ENCODE results near the gene PAX4. TPM values are rescaled to one million over a fixed set of nuclear protein-coding genes. Genes with fewer than 3 reads are reported as not detected.

Gene PAX4
- total and polyA plus RNA-seq, 2 donors (not counting 1 experiment from before 2014, with no cell fraction given): not detected

DNA sequence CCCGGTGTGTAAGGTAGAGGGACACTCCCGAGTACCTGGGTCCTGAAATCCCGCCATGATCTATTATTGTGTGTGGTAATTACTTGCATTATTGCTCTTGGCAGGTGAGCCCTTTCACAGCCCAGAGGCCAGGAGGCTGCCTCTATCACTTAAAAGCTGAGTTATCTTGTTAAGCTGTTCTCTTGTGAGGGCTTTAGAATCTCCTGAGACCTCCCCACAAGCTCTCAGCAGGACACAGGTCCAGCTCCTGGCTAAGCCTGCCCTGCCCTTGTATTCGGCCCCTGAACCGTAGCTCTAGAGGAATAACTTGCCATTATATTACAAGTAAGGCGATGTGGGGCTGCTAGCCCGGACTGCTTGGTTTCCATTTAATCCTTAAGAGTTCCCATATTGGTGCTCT, 48.0 kb upstream of the PAX4 start:
- H2AFZ ChIP-seq (ENCODE audit: low read length): no peak overlapping the region
- H4K20me1 ChIP-seq (ENCODE audit: control insufficient read depth, extremely low read depth, insufficient read depth, low read length): no peaks in the 10 kb centered on the region
- no peak overlapping the region for H3K9ac ChIP-seq (ENCODE audit: insufficient read depth, low read length)
- H3K9me3 ChIP-seq (ENCODE audit: control insufficient read depth, insufficient read depth, low read depth, low read length): no peaks in the 10 kb centered on the region
- no peak for TF ChIP-seq EZH2 (IDR thresholded peaks at IDR 0.05; ENCODE audit: low read length, missing control alignments)
- TF ChIP-seq, protein P1, sequence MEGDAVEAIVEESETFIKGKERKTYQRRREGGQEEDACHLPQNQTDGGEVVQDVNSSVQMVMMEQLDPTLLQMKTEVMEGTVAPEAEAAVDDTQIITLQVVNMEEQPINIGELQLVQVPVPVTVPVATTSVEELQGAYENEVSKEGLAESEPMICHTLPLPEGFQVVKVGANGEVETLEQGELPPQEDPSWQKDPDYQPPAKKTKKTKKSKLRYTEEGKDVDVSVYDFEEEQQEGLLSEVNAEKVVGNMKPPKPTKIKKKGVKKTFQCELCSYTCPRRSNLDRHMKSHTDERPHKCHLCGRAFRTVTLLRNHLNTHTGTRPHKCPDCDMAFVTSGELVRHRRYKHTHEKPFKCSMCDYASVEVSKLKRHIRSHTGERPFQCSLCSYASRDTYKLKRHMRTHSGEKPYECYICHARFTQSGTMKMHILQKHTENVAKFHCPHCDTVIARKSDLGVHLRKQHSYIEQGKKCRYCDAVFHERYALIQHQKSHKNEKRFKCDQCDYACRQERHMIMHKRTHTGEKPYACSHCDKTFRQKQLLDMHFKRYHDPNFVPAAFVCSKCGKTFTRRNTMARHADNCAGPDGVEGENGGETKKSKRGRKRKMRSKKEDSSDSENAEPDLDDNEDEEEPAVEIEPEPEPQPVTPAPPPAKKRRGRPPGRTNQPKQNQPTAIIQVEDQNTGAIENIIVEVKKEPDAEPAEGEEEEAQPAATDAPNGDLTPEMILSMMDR (conservative IDR thresholded peaks at IDR 0.05 in 1 of 2, IDR thresholded peaks at IDR 0.05 in 1 of 2; ENCODE audit: low read depth in 1 of 2, low read length in 2 of 2): no peak
- no peaks in the 10 kb centered on the region for H3K27me3 ChIP-seq (ENCODE audit: control insufficient read depth, insufficient read depth, low read length)
- no peaks in the 10 kb centered on the region for H3K36me3 ChIP-seq (ENCODE audit: control insufficient read depth, insufficient read depth, low read length)
- no peak overlapping the region for H3K4me2 ChIP-seq (ENCODE audit: extremely low read depth, insufficient read depth, low read length)
- peaks cover 21% of the 10 kb centered on the region for H3K4me1 ChIP-seq (ENCODE audit: control insufficient read depth, extremely low read depth, insufficient read depth, low read length)
- H3K27ac ChIP-seq (ENCODE audit: insufficient read depth, low read length): peak overlapping the region; percentile 33
- peaks cover 92% of the 10 kb centered on the region for H3K79me2 ChIP-seq (ENCODE audit: control insufficient read depth, insufficient read depth, low read length)
- no peak overlapping the region for H3K4me3 ChIP-seq (replicated peaks in 1 of 4; ENCODE audit: control extremely low read depth in 1 of 4, insufficient read depth in 1 of 4, low read depth in 3 of 4, low read length in 4 of 4)
- no peak for DNase-seq (ENCODE audit: low read depth in 2 of 2)

DNA sequence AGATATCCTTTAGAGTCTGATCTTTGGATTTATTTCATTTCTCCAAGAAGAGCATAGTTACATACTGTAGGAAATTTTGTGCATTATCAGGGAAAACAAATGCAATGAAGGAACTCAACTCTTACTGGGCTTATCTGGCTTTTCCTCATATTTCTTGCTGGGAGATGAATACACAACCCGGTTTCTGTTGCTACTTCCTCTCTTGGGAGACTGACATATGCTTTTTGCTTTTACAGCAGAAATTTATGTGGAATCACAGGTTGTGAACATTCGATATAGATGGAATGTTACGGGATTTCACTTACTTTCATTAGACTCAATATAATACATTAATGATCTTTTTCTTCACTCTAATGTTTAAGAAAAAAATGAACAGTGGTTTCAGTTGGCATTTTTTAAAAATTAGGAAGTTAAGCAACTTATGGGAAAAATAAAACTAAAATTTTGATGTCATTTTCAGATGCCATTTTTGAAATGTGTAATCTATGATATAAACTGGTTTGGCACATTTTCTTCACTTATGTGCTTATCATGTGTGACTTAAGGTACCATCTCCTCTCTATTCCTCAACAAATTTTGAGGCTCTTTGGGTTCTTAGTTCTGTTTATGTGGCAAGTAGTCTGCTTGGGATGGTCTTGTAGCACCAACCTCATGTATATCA, 41.2 kb upstream of the PAX4 start:
- H3K4me3 ChIP-seq (replicated peaks in 1 of 4; ENCODE audit: control extremely low read depth in 1 of 4, insufficient read depth in 1 of 4, low read depth in 3 of 4, low read length in 4 of 4): no peak overlapping the region
- no peak overlapping the region for H3K4me2 ChIP-seq (ENCODE audit: extremely low read depth, insufficient read depth, low read length)
- no peaks in the 10 kb centered on the region for H3K4me1 ChIP-seq (ENCODE audit: control insufficient read depth, extremely low read depth, insufficient read depth, low read length)
- H4K20me1 ChIP-seq (ENCODE audit: control insufficient read depth, extremely low read depth, insufficient read depth, low read length): peaks cover 1% of the 10 kb centered on the region
- H3K9ac ChIP-seq (ENCODE audit: insufficient read depth, low read length): no peak overlapping the region
- no peak overlapping the region for H2AFZ ChIP-seq (ENCODE audit: low read length)
- H3K36me3 ChIP-seq (ENCODE audit: control insufficient read depth, insufficient read depth, low read length): no peaks in the 10 kb centered on the region
- TF ChIP-seq EZH2 (IDR thresholded peaks at IDR 0.05; ENCODE audit: low read length, missing control alignments): no peak
- TF ChIP-seq, protein P1 (conservative IDR thresholded peaks at IDR 0.05 in 1 of 2, IDR thresholded peaks at IDR 0.05 in 1 of 2; ENCODE audit: low read depth in 1 of 2, low read length in 2 of 2): no peak
- H3K27ac ChIP-seq (ENCODE audit: insufficient read depth, low read length): no peak overlapping the region
- no peaks in the 10 kb centered on the region for H3K9me3 ChIP-seq (ENCODE audit: control insufficient read depth, insufficient read depth, low read depth, low read length)
- peaks cover 99% of the 10 kb centered on the region for H3K79me2 ChIP-seq (ENCODE audit: control insufficient read depth, insufficient read depth, low read length)
- DNase-seq (ENCODE audit: low read depth in 2 of 2): no peak
- H3K27me3 ChIP-seq (ENCODE audit: control insufficient read depth, insufficient read depth, low read length): no peaks in the 10 kb centered on the region

DNA sequence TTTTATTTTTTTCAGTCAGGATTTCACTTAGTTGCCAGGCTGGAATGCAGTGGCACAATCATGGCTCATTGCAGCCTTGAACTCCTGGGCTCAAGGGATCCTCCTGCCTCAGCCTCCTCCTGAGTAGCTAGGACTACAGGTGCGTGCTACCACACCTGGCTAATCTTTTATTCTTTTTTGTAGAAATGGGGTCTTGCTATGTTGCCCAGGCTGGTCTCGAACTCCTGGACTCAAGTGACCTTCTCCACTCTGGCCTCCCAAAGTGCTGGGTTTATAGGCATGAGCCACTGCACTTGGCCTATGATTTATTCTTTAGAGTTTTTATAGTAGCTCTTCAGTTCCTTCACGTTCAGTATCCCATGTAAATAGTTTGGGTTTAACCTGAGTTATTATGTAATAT, 39.6 kb upstream of the PAX4 start:
- Histone ChIP-seq H3K9me3 (ENCODE audit: control insufficient read depth, insufficient read depth, low read depth, low read length) (no peaks in the 10 kb centered on the region), H3K4me1 (ENCODE audit: control insufficient read depth, extremely low read depth, insufficient read depth, low read length) (no peaks in the 10 kb centered on the region), H3K79me2 (ENCODE audit: control insufficient read depth, insufficient read depth, low read length) (peaks cover 99% of the 10 kb centered on the region), H3K4me3 (replicated peaks in 1 of 4; ENCODE audit: control extremely low read depth in 1 of 4, insufficient read depth in 1 of 4, low read depth in 3 of 4, low read length in 4 of 4) (no peak overlapping the region), H2AFZ (ENCODE audit: low read length) (no peak overlapping the region), H3K27me3 (ENCODE audit: control insufficient read depth, insufficient read depth, low read length) (no peaks in the 10 kb centered on the region), H3K27ac (ENCODE audit: insufficient read depth, low read length) (no peak overlapping the region), H3K4me2 (ENCODE audit: extremely low read depth, insufficient read depth, low read length) (no peak overlapping the region), H3K36me3 (ENCODE audit: control insufficient read depth, insufficient read depth, low read length) (no peaks in the 10 kb centered on the region), H3K9ac (ENCODE audit: insufficient read depth, low read length) (no peak overlapping the region), H4K20me1 (ENCODE audit: control insufficient read depth, extremely low read depth, insufficient read depth, low read length) (peaks cover 1% of the 10 kb centered on the region)
- TF ChIP-seq, protein P1 (conservative IDR thresholded peaks at IDR 0.05 in 1 of 2, IDR thresholded peaks at IDR 0.05 in 1 of 2; ENCODE audit: low read depth in 1 of 2, low read length in 2 of 2): no peak
- DNase-seq (ENCODE audit: low read depth in 2 of 2): no peak

All from fibroblast of lung (primary cell).